SHP77 (cell line): ENCODE measurements around the gene TRIO.

Source experiments
- DNase-seq, 2 experiments: peaks; one replicate each; lab custom pipeline; 2025; lab: John Stamatoyannopoulos, UW

The TRIO gene

GRCh38 chr5:14356305-14356704, 213.2 kb downstream of the TRIO start:
- no peak for DNase-seq

- no peak for DNase-seq
Observed at GRCh38 chr5:14357441-14357840, 214.3 kb downstream of the TRIO start.

GRCh38 chr5:14357851-14358250, 214.7 kb downstream of the TRIO start:
- no peak for DNase-seq

GRCh38 chr5:14358536-14358935, 215.4 kb downstream of the TRIO start:
- no peak for DNase-seq

- DNase-seq: no peak
Observed at GRCh38 chr5:14359069-14360043, 216.2 kb downstream of the TRIO start.

GRCh38 chr5:14362491-14362890, 219.3 kb downstream of the TRIO start:
- no peak for DNase-seq

GRCh38 chr5:14364096-14364495, 221.0 kb downstream of the TRIO start:
- no peak for DNase-seq

GRCh38 chr5:14364576-14365472, 221.7 kb downstream of the TRIO start:
- DNase-seq: peak; percentile 67 to 81

GRCh38 chr5:14365831-14366430, 222.8 kb downstream of the TRIO start:
- no peak for DNase-seq

GRCh38 chr5:14366763-14367162, 223.6 kb downstream of the TRIO start:
- no peak for DNase-seq

- no peak for DNase-seq
Observed at GRCh38 chr5:14367364-14367763, 224.2 kb downstream of the TRIO start.

- DNase-seq: no peak
Observed at GRCh38 chr5:14369780-14370179, 226.6 kb downstream of the TRIO start.

GRCh38 chr5:14370386-14370785, 227.2 kb downstream of the TRIO start:
- no peak for DNase-seq

- peak; percentile 36 to 49 for DNase-seq
Observed at GRCh38 chr5:14373685-14374084, 230.5 kb downstream of the TRIO start.

GRCh38 chr5:14374100-14374499, 231.0 kb downstream of the TRIO start:
- peak in 1 of 2 experiments; percentile 10 for DNase-seq

- no peak for DNase-seq
Observed at GRCh38 chr5:14376789-14377188, 233.6 kb downstream of the TRIO start.

GRCh38 chr5:14379739-14380497, 236.8 kb downstream of the TRIO start:
- DNase-seq: no peak

GRCh38 chr5:14380712-14381111, 237.6 kb downstream of the TRIO start:
- DNase-seq: no peak

GRCh38 chr5:14382640-14383039, 239.5 kb downstream of the TRIO start:
- no peak for DNase-seq

GRCh38 chr5:14383923-14384322, 240.8 kb downstream of the TRIO start:
- peak; percentile 99 to 100 for DNase-seq

- peak; percentile 63 to 89 for DNase-seq
Observed at GRCh38 chr5:14385019-14385418, 241.9 kb downstream of the TRIO start.
